GM12878 (cell line): ENCODE results near the gene ZNF592. TPM values are rescaled to one million over a fixed set of nuclear protein-coding genes. Genes with fewer than 3 reads are reported as not detected.

Experiments
- ATAC-seq: fragments of 200-7000 bp; cut with Tn5 transposase; 3 replicates; pipeline ENCODE4 v1.9.1; 2020; ENCODE audit warnings: mild to moderate bottlenecking, moderate library complexity
- BruUV-seq: library from RNA; stranded (reverse); fragments of 400-500 nt; replicated peaks from 2 replicates; lab custom pipeline; 2021; lab: Mats Ljungman, UMichigan
- CTCF ChIA-PET: fragments of 300-600 bp; sonication (Branson Sonifier 250); formaldehyde crosslinking; extraction: SDS; loops from one replicate; lab custom pipeline; 2021; ENCODE audit warnings: inconsistent platforms; lab: Yijun Ruan, JAX
- POLR2A ChIA-PET: fragments of 350-600 bp; formaldehyde crosslinking; extraction: SDS; loops from one replicate; lab custom pipeline; 2021; ENCODE audit warnings: inconsistent platforms; lab: Charles Lee
- RAD21 ChIA-PET: fragments of 300-600 bp; sonication (Branson Sonifier 250); formaldehyde crosslinking; loops from one replicate; lab custom pipeline; 2023; ENCODE audit warnings: antibody characterized with exemption; ENCODE audit not compliant: unreplicated experiment; lab: Charles Lee
- SMC1A ChIA-PET: fragments of 300-600 bp; sonication (Branson Sonifier 250); formaldehyde crosslinking; loops from one replicate; lab custom pipeline; 2023; ENCODE audit not compliant: unreplicated experiment, uncharacterized antibody; lab: Charles Lee
- DNase-seq: peaks from one replicate; pipeline ENCODE4 v3.0.0-alpha.2; 2011; ENCODE audit warnings: low read depth, low spot score
- FAIRE-seq: peaks from 3 replicates; lab custom pipeline; 2011; peaks lifted over from hg19 to GRCh38; lab: Jason Lieb, UNC
- H2AFZ ChIP-seq: 2 replicates; pipeline ENCODE4 v1.6.0; 2011; ENCODE audit warnings: low read depth, low read length, control low read depth; ENCODE audit not compliant: control insufficient read depth
- H3K27ac ChIP-seq: 2 replicates; pipeline ENCODE4 v1.5.1; 2011; ENCODE audit warnings: control low read depth; ENCODE audit not compliant: control insufficient read depth, insufficient read depth
- H3K27me3 ChIP-seq, 2 experiments: replicated peaks in 1 of 2; 2 replicates each; pipeline versions ENCODE4 v1.6.0 to v1.6.1; 2011; ENCODE audit warnings: low read length in 1 of 2; ENCODE audit not compliant: control insufficient read depth in 2 of 2, insufficient read depth in 2 of 2
- H3K36me3 ChIP-seq, 2 experiments: 2 replicates each; pipeline ENCODE4 v1.5.1; 2011; ENCODE audit warnings: low read length in 1 of 2; ENCODE audit not compliant: control insufficient read depth in 2 of 2, insufficient read depth in 2 of 2
- H3K4me1 ChIP-seq: 2 replicates; pipeline ENCODE4 v1.6.1; 2011; ENCODE audit warnings: mild to moderate bottlenecking, low read length, moderate library complexity, mixed read lengths; ENCODE audit not compliant: control insufficient read depth, insufficient read depth
- H3K4me2 ChIP-seq: 2 replicates; pipeline ENCODE4 v1.6.0; 2011; ENCODE audit warnings: control low read depth; ENCODE audit not compliant: control insufficient read depth, insufficient read depth
- H3K4me3 ChIP-seq: fragments of 200-600 bp; sonication (generic); 2 replicates; pipeline ENCODE4 v1.5.1; 2016
- H3K79me2 ChIP-seq: 2 replicates; pipeline ENCODE4 v1.6.0; 2011; ENCODE audit warnings: low read length; ENCODE audit not compliant: control insufficient read depth, insufficient read depth
- H3K9ac ChIP-seq: 2 replicates; pipeline ENCODE4 v1.8.0; 2011; ENCODE audit warnings: low read length, control low read depth, mixed read lengths; ENCODE audit not compliant: control insufficient read depth, insufficient read depth
- H3K9me3 ChIP-seq: replicated peaks from 3 replicates; pipeline ENCODE4 v1.5.1; 2011; ENCODE audit warnings: mild to moderate bottlenecking, low read length; ENCODE audit not compliant: control insufficient read depth, insufficient read depth
- H4K20me1 ChIP-seq: 2 replicates; pipeline ENCODE4 v1.6.0; 2011; ENCODE audit not compliant: control insufficient read depth, insufficient read depth
- CBX3 ChIP-seq: fragments of 200-600 bp; sonication (generic); IDR thresholded peaks from 2 replicates; pipeline ENCODE4 v1.6.1; 2016; ENCODE audit warnings: low read depth, borderline replicate concordance
- CREM ChIP-seq: IDR thresholded peaks from 2 replicates; pipeline ENCODE4 v1.6.1; 2014; ENCODE audit warnings: antibody characterized with exemption, low read depth
- E4F1 ChIP-seq: fragments of 450-650 bp; IDR thresholded peaks from 2 replicates; pipeline ENCODE4 v1.6.1; 2018; ENCODE audit warnings: borderline replicate concordance, mild to moderate bottlenecking; ENCODE audit not compliant: partially characterized antibody
- EP300 ChIP-seq, 2 experiments: fragments of 150-350 bp in 1 of 2; IDR thresholded peaks; 2 replicates each; pipeline ENCODE4 v1.6.1; 2011 to 2012; ENCODE audit warnings: low read depth in 2 of 2, low read length in 2 of 2, borderline replicate concordance in 1 of 2, improper control_type of control experiment in 1 of 2, inconsistent platforms in 1 of 2; ENCODE audit not compliant: control insufficient read depth in 1 of 2
- MTA2 ChIP-seq: fragments of 450-650 bp; IDR thresholded peaks from 2 replicates; pipeline ENCODE4 v1.6.1; 2016; ENCODE audit warnings: low read depth, mild to moderate bottlenecking, moderate library complexity
- NR2F1 ChIP-seq: fragments of 450-650 bp; conservative IDR thresholded peaks from 2 replicates; pipeline ENCODE4 v1.6.1; 2017; ENCODE audit warnings: mild to moderate bottlenecking
- SUZ12 ChIP-seq: fragments of 200-600 bp; sonication (generic); IDR thresholded peaks from one replicate; pipeline ENCODE4 v1.6.1; 2018; ENCODE audit warnings: antibody characterized with exemption, mild to moderate bottlenecking; ENCODE audit not compliant: unreplicated experiment
- in situ Hi-C: fragments of 300-500 bp; cut with MboI; formaldehyde crosslinking; loops from 9 replicates; pipeline ENCODE4 v1.14.3; 2018; ENCODE audit warnings: mixed read lengths
- intact Hi-C: fragments of 100-400 bp; cut with micrococcal nuclease; formaldehyde crosslinking; loops from one replicate; pipeline ENCODE4 v1.14.2; 2022; ENCODE audit not compliant: unreplicated experiment
- polyA plus RNA-seq, 11 experiments: library from polyadenylated mRNA; depleted of rRNA in 4 of 11; unstranded in 6 of 11; stranded (reverse) in 5 of 11; fragments of >200 nt; fragmentation: Nextera tagmentation in 4 of 11; fragmentation: Illumina TruSeq in 1 of 11; extraction: Ambion mirVana in 4 of 11; extraction: Trizol in 1 of 11; gene quantifications; 1 replicate in 1 of 11; 2 replicates in 10 of 11; pipeline versions ENCODE4 v1.2.1 to v1.2.3, GENCODE V29; 2011 to 2016; ENCODE audit warnings: inconsistent platforms in 2 of 11, missing spikeins in 2 of 11, low read depth in 1 of 11
- small RNA-seq: library from RNA; depleted of rRNA; stranded (forward); fragments of <200 nt; gene quantifications from one replicate; pipeline ENCODE3, GENCODE V24; 2014
- total RNA-seq, 4 experiments: library from RNA; depleted of rRNA in 3 of 4; stranded (reverse); fragments of >200 nt in 3 of 4; fragmentation: Illumina TruSeq in 1 of 4; extraction: Trizol in 1 of 4; gene quantifications; 2 replicates each; pipeline versions ENCODE4 v1.2.1 to v1.2.3, GENCODE V29; 2013 to 2021

ZNF592 gene
- total and polyA plus RNA-seq, 10 of the 15 experiments (the other 5 are each of a cell fraction or from before 2014, with no cell fraction given) = 0.95 to 23.7 (median 8.6) TPM

GRCh38 chr15:84855765-84856164, 107.4 kb downstream of the ZNF592 start:
- H3K27me3 ChIP-seq = no peaks in the 10 kb centered on the region
- SMC1A ChIA-PET = interaction anchor here (1.0 kb wide), 1 partner anchor 14 kb away, joined by 3 read pairs; no protein-coding TSS in a partner anchor
- in situ Hi-C loops (no loop called here), intact Hi-C loops (no loop called here)
- H3K36me3 ChIP-seq = no peaks in the 10 kb centered on the region
- RAD21 ChIA-PET = no interaction called here
- BruUV-seq = no TSS peak
- ATAC-seq = no peak
- no peaks in the 10 kb centered on the region for H3K79me2 ChIP-seq
- no peak for FAIRE-seq
- POLR2A ChIA-PET = no interaction called here
- H4K20me1 ChIP-seq = no peaks in the 10 kb centered on the region
- no peak for DNase-seq
- no peak overlapping the region for H3K9ac ChIP-seq
- H3K9me3 ChIP-seq = no peaks in the 10 kb centered on the region
- no peak overlapping the region for H3K4me3 ChIP-seq
- H2AFZ ChIP-seq = no peak overlapping the region
- CTCF ChIA-PET = interaction anchor here (1.7 kb wide), 1 partner anchor 250 kb away, joined by 5 read pairs; no protein-coding TSS in a partner anchor
- no peaks in the 10 kb centered on the region for H3K4me1 ChIP-seq
- TF ChIP-seq CREM (no peak), NR2F1 (no peak), E4F1 (no peak), MTA2 (no peak), CBX3 (no peak), SUZ12 (no peak), EP300 (IDR thresholded peaks at IDR 0.05; ENCODE audit: borderline replicate concordance in 1 of 2, control insufficient read depth in 1 of 2, low read depth in 2 of 2, low read length in 2 of 2) (no peak)
- H3K4me2 ChIP-seq = no peak overlapping the region
- no peak overlapping the region for H3K27ac ChIP-seq

Small RNA genes within 50 kb of the gene (small RNA-seq; reads per million reads assigned to genes)
- not detected for gene RF00402

Other genes with a start within 250 kb of the ZNF592 start
- 10.6 and 13.2 TPM in 2 replicates for gene ZSCAN2, start 147.6 kb upstream of the ZNF592 start, total RNA-seq (2014; rRNA removed)
- 8.0 and 9.5 TPM in 2 replicates for gene ZSCAN2, start 147.6 kb upstream of the ZNF592 start, total RNA-seq (2014; rRNA removed; fragmentation: Illumina TruSeq; extraction: Trizol)
- gene ZSCAN2, start 147.6 kb upstream of the ZNF592 start, total RNA-seq (2021) = 9.1 and 11.3 TPM in 2 replicates
- 8.5 and 11.5 TPM in 2 replicates for gene ZSCAN2, start 147.6 kb upstream of the ZNF592 start, polyA plus RNA-seq (2011; rRNA removed)
- gene ZSCAN2, start 147.6 kb upstream of the ZNF592 start, polyA plus RNA-seq (2014; fragmentation: Illumina TruSeq; extraction: Trizol) = 5.5 and 7.6 TPM in 2 replicates
- 1 to 10 TPM; 2.7 to 3.0 TPM for gene ZSCAN2, start 147.6 kb upstream of the ZNF592 start, polyA plus RNA-seq (2014; fragmentation: Nextera tagmentation; extraction: Ambion mirVana)
- gene ZSCAN2, start 147.6 kb upstream of the ZNF592 start, polyA plus RNA-seq (2014; rRNA removed) = 12.2 and 13.4 TPM in 2 replicates
- 1 to 10 TPM; 7.0 to 7.6 TPM for gene ZSCAN2, start 147.6 kb upstream of the ZNF592 start, polyA plus RNA-seq (2016; fragmentation: Nextera tagmentation; extraction: Ambion mirVana)
- 15.4 and 16.4 TPM in 2 replicates for gene WDR73, start 94.3 kb upstream of the ZNF592 start, total RNA-seq (2014; rRNA removed)
- 11.5 and 14.9 TPM in 2 replicates for gene WDR73, start 94.3 kb upstream of the ZNF592 start, total RNA-seq (2014; rRNA removed; fragmentation: Illumina TruSeq; extraction: Trizol)
- gene WDR73, start 94.3 kb upstream of the ZNF592 start, total RNA-seq (2021) = 13.6 and 21.6 TPM in 2 replicates
- 9.6 and 12.0 TPM in 2 replicates for gene WDR73, start 94.3 kb upstream of the ZNF592 start, polyA plus RNA-seq (2011; rRNA removed)
- gene WDR73, start 94.3 kb upstream of the ZNF592 start, polyA plus RNA-seq (2014; fragmentation: Illumina TruSeq; extraction: Trizol) = 17.3 and 17.5 TPM in 2 replicates
- gene WDR73, start 94.3 kb upstream of the ZNF592 start, polyA plus RNA-seq (2014; fragmentation: Nextera tagmentation; extraction: Ambion mirVana) = 1 to 10 TPM; 4.4 to 7.0 TPM
- gene WDR73, start 94.3 kb upstream of the ZNF592 start, polyA plus RNA-seq (2014; rRNA removed) = 19.9 and 20.3 TPM in 2 replicates
- gene WDR73, start 94.3 kb upstream of the ZNF592 start, polyA plus RNA-seq (2016; fragmentation: Nextera tagmentation; extraction: Ambion mirVana) = 10 to 100 TPM; 25.4 to 25.6 TPM
- gene NMB, start 90.4 kb upstream of the ZNF592 start, total RNA-seq (2014; rRNA removed) = 2.5 and 4.1 TPM in 2 replicates
- 0.67 and 1.8 TPM in 2 replicates for gene NMB, start 90.4 kb upstream of the ZNF592 start, total RNA-seq (2014; rRNA removed; fragmentation: Illumina TruSeq; extraction: Trizol)
- gene NMB, start 90.4 kb upstream of the ZNF592 start, total RNA-seq (2021) = 1.3 and 2.8 TPM in 2 replicates
- gene NMB, start 90.4 kb upstream of the ZNF592 start, polyA plus RNA-seq (2011; rRNA removed) = 0.62 and 0.76 TPM in 2 replicates
- 0.76 and 0.81 TPM in 2 replicates for gene NMB, start 90.4 kb upstream of the ZNF592 start, polyA plus RNA-seq (2014; fragmentation: Illumina TruSeq; extraction: Trizol)
- under 1 TPM; 0.32 to 0.91 TPM for gene NMB, start 90.4 kb upstream of the ZNF592 start, polyA plus RNA-seq (2014; fragmentation: Nextera tagmentation; extraction: Ambion mirVana)
- gene NMB, start 90.4 kb upstream of the ZNF592 start, polyA plus RNA-seq (2014; rRNA removed) = 2.9 and 3.6 TPM in 2 replicates
- 1 to 10 TPM; 2.2 to 2.7 TPM for gene NMB, start 90.4 kb upstream of the ZNF592 start, polyA plus RNA-seq (2016; fragmentation: Nextera tagmentation; extraction: Ambion mirVana)
- gene SEC11A, start 32.5 kb upstream of the ZNF592 start, total RNA-seq (2014; rRNA removed) = 99.2 and 137 TPM in 2 replicates
- 137 and 141 TPM in 2 replicates for gene SEC11A, start 32.5 kb upstream of the ZNF592 start, total RNA-seq (2014; rRNA removed; fragmentation: Illumina TruSeq; extraction: Trizol)
- gene SEC11A, start 32.5 kb upstream of the ZNF592 start, total RNA-seq (2021) = 106 and 109 TPM in 2 replicates
- 145 and 237 TPM in 2 replicates for gene SEC11A, start 32.5 kb upstream of the ZNF592 start, polyA plus RNA-seq (2011; rRNA removed)
- 153 and 210 TPM in 2 replicates for gene SEC11A, start 32.5 kb upstream of the ZNF592 start, polyA plus RNA-seq (2014; fragmentation: Illumina TruSeq; extraction: Trizol)
- gene SEC11A, start 32.5 kb upstream of the ZNF592 start, polyA plus RNA-seq (2014; fragmentation: Nextera tagmentation; extraction: Ambion mirVana) = 100 to 1,000 TPM; 132 to 152 TPM
- 149 and 159 TPM in 2 replicates for gene SEC11A, start 32.5 kb upstream of the ZNF592 start, polyA plus RNA-seq (2014; rRNA removed)
- 100 to 1,000 TPM; 131 to 147 TPM for gene SEC11A, start 32.5 kb upstream of the ZNF592 start, polyA plus RNA-seq (2016; fragmentation: Nextera tagmentation; extraction: Ambion mirVana)
- gene ALPK3, start 68.8 kb downstream of the ZNF592 start, total RNA-seq (2014; rRNA removed) = under 0.01 TPM in 1 of 2 replicates, not detected in the other
- gene ALPK3, start 68.8 kb downstream of the ZNF592 start, total RNA-seq (2014; rRNA removed; fragmentation: Illumina TruSeq; extraction: Trizol) = under 0.01 TPM in 1 of 2 replicates, not detected in the other
- 0.05 TPM in 2 replicates for gene ALPK3, start 68.8 kb downstream of the ZNF592 start, total RNA-seq (2021)
- not detected in 2 replicates for gene ALPK3, start 68.8 kb downstream of the ZNF592 start, polyA plus RNA-seq (2011; rRNA removed)
- gene ALPK3, start 68.8 kb downstream of the ZNF592 start, polyA plus RNA-seq (2014; fragmentation: Illumina TruSeq; extraction: Trizol) = 0.01 TPM in 1 of 2 replicates, not detected in the other
- gene ALPK3, start 68.8 kb downstream of the ZNF592 start, polyA plus RNA-seq (2014; fragmentation: Nextera tagmentation; extraction: Ambion mirVana) = not detected
- gene ALPK3, start 68.8 kb downstream of the ZNF592 start, polyA plus RNA-seq (2014; rRNA removed) = 0.01 and 0.03 TPM in 2 replicates
- gene ALPK3, start 68.8 kb downstream of the ZNF592 start, polyA plus RNA-seq (2016; fragmentation: Nextera tagmentation; extraction: Ambion mirVana) = not detected
- gene SLC28A1, start 136.1 kb downstream of the ZNF592 start, total RNA-seq (2014; rRNA removed) = not detected in 2 replicates
- not detected in 2 replicates for gene SLC28A1, start 136.1 kb downstream of the ZNF592 start, total RNA-seq (2014; rRNA removed; fragmentation: Illumina TruSeq; extraction: Trizol)
- not detected in 2 replicates for gene SLC28A1, start 136.1 kb downstream of the ZNF592 start, total RNA-seq (2021)
- gene SLC28A1, start 136.1 kb downstream of the ZNF592 start, polyA plus RNA-seq (2011; rRNA removed) = not detected in 2 replicates
- not detected in 2 replicates for gene SLC28A1, start 136.1 kb downstream of the ZNF592 start, polyA plus RNA-seq (2014; fragmentation: Illumina TruSeq; extraction: Trizol)
- gene SLC28A1, start 136.1 kb downstream of the ZNF592 start, polyA plus RNA-seq (2014; fragmentation: Nextera tagmentation; extraction: Ambion mirVana) = not detected
- gene SLC28A1, start 136.1 kb downstream of the ZNF592 start, polyA plus RNA-seq (2014; rRNA removed) = not detected in 2 replicates
- not detected for gene SLC28A1, start 136.1 kb downstream of the ZNF592 start, polyA plus RNA-seq (2016; fragmentation: Nextera tagmentation; extraction: Ambion mirVana)
- 26.2 and 37.3 TPM in 2 replicates for gene PDE8A, start 233.3 kb downstream of the ZNF592 start, total RNA-seq (2014; rRNA removed)
- 28.3 and 29.1 TPM in 2 replicates for gene PDE8A, start 233.3 kb downstream of the ZNF592 start, total RNA-seq (2014; rRNA removed; fragmentation: Illumina TruSeq; extraction: Trizol)
- gene PDE8A, start 233.3 kb downstream of the ZNF592 start, total RNA-seq (2021) = 26.8 and 28.4 TPM in 2 replicates
- 69.2 and 83.5 TPM in 2 replicates for gene PDE8A, start 233.3 kb downstream of the ZNF592 start, polyA plus RNA-seq (2011; rRNA removed)
- gene PDE8A, start 233.3 kb downstream of the ZNF592 start, polyA plus RNA-seq (2014; fragmentation: Illumina TruSeq; extraction: Trizol) = 33.9 and 51.0 TPM in 2 replicates
- gene PDE8A, start 233.3 kb downstream of the ZNF592 start, polyA plus RNA-seq (2014; fragmentation: Nextera tagmentation; extraction: Ambion mirVana) = 1 to 10 TPM; 6.7 to 9.9 TPM
- gene PDE8A, start 233.3 kb downstream of the ZNF592 start, polyA plus RNA-seq (2014; rRNA removed) = 31.1 and 39.9 TPM in 2 replicates
- 10 to 100 TPM; 12.0 to 14.8 TPM for gene PDE8A, start 233.3 kb downstream of the ZNF592 start, polyA plus RNA-seq (2016; fragmentation: Nextera tagmentation; extraction: Ambion mirVana)